Measurements from ENCODE around the gene PHF2. TPM values are rescaled to one million over a fixed set of nuclear protein-coding genes. Genes with fewer than 3 reads are reported as not detected.
A peak's percentile ranks its signal among the peaks of the same experiment; 100 is the strongest.

Gene PHF2
- total RNA-seq, 1 experiment from 2014 or later: 17.4 TPM

DNA sequence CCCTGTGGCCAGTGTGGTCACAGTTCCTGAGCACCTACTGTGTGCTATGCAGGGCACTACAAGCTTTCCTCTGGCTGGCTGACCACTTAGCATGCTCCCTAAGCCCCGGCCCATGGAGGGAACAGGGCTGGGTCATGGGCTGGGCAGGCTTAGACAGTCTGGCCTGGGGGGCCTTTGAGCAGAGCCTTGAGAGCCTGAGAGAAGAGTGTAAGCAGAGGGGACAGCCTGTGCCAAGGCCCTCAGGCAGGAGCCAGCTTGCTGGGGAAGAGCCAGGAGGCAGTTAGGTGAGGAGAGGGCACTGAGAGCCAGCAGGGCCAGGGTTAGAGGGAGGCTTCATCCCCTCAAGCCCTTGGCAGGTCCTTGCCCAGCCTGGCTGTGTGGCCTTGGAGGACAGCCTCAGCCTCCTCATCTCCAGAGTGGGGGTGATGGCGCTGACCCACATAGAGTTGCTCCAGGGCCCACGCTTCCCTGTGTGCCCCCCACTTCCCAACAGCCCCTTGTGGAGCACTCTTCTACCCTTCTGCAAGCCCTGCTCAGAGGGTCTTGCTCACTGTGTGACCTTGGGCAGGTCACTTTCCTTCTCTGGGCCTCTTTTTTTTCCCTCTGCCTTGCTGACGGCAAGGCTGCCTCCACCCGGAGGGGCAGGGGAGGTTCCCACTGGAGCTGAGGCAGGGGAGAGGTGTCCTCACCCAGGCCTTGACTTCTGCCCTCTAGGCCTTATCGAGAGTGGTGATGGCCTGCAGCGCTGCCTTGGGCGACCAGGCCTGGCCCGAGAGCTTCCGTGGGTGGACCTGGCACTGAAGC, 107.1 kb downstream of the PHF2 start:
- Histone ChIP-seq H3K9me3 (ENCODE audit: control insufficient read depth, low read depth, low read length) (peaks cover 2% of the 10 kb centered on the region), H3K4me1 (ENCODE audit: insufficient read depth, low read length) (no peaks in the 10 kb centered on the region), H2BK120ac (ENCODE audit: low read depth, low read length, poor library complexity, severe bottlenecking) (no peak overlapping the region), H3K4me2 (ENCODE audit: insufficient read depth, insufficient read length, low read length) (no peak overlapping the region), H3K27ac (ENCODE audit: insufficient read length, low read depth, low read length) (no peak overlapping the region), H4K91ac (ENCODE audit: insufficient read length, low read depth, low read length) (no peak overlapping the region), H3K79me2 (ENCODE audit: insufficient read depth, low read length) (no peaks in the 10 kb centered on the region), H3K27me3 (ENCODE audit: insufficient read depth, low read length) (no peaks in the 10 kb centered on the region), H3K79me1 (ENCODE audit: insufficient read depth, low read depth, low read length, poor library complexity, severe bottlenecking) (no peaks in the 10 kb centered on the region), H3K56ac (ENCODE audit: insufficient read length, low read depth, low read length) (no peak overlapping the region), H3K23me2 (ENCODE audit: insufficient read length, low read depth, low read length, poor library complexity, severe bottlenecking) (no peaks in the 10 kb centered on the region), H4K8ac (replicated peaks; ENCODE audit: insufficient read length, low read depth, low read length) (no peak overlapping the region), H3K18ac (ENCODE audit: insufficient read length, low read depth, low read length) (no peak overlapping the region), H3K14ac (ENCODE audit: insufficient read depth, low read length) (no peak overlapping the region), H2AFZ (ENCODE audit: low read length) (no peak overlapping the region), H3K9ac (ENCODE audit: extremely low read depth, insufficient read length, low read length) (no peak overlapping the region), H2BK20ac (ENCODE audit: low read depth, low read length, poor library complexity, severe bottlenecking) (no peak overlapping the region), H2BK12ac (ENCODE audit: insufficient read length, low read depth, low read length) (no peak overlapping the region), H2AK5ac (ENCODE audit: insufficient read length, low read length) (no peak overlapping the region), H3K4ac (ENCODE audit: low read depth, low read length) (no peak overlapping the region), H4K20me1 (ENCODE audit: control insufficient read depth, insufficient read depth, insufficient read length) (no peaks in the 10 kb centered on the region), H2BK15ac (ENCODE audit: low read depth, low read length) (no peak overlapping the region), H2BK5ac (ENCODE audit: insufficient read length, low read length) (no peak overlapping the region), H3K23ac (ENCODE audit: insufficient read length, low read depth, low read length) (no peak overlapping the region), H4K5ac (ENCODE audit: insufficient read length, low read depth, low read length) (no peak overlapping the region), H3T11ph (ENCODE audit: low read length) (no peak overlapping the region)
- TF ChIP-seq CTCF (conservative IDR thresholded peaks at IDR 0.05): no peak
- Mint-ChIP-seq H3K4me1 (peaks cover 6 to 12% of the 10 kb centered on the region in 2 experiments; a peak in 3 of 4 replicates), H3K4me3 (no peak overlapping the region), H3K36me3 (ENCODE audit: insufficient read depth in 1 of 3, low read depth in 3 of 3) (peaks cover 0 to 1% (median 0%) of the 10 kb centered on the region in 3 experiments; a peak in 3 of 7 replicates), H3K27ac (no peak overlapping the region), H3K9me3 (peaks cover 8 to 10% of the 10 kb centered on the region in 2 experiments; a peak in 4 of 5 replicates), H3K27me3 (ENCODE audit: low read depth) (no peaks in the 10 kb centered on the region; the same call in 1 of the 2 replicates)
- peak; percentile 24 for DNase-seq
- no CpG with 5 or more reads among the region's 10 CpGs for WGBS (ENCODE audit: extremely low coverage, insufficient read length, low lambda C conversion rate)

Measured in H9 (cell line).